SKM-1 treated with dmso at 0.1 percent for 144 hours (cell line): Measurements from ENCODE around the gene KRT1.

Experiments used
- DNase-seq: peaks from one replicate; lab custom pipeline; 2025; ENCODE audit not compliant: unreplicated experiment; lab: John Stamatoyannopoulos, UW

KRT1 gene

GRCh38 chr12:52662093-52662917 lies 17.9 kb downstream of the KRT1 start:
- no peak for DNase-seq

- no peak for DNase-seq
Measured at GRCh38 chr12:52661668-52662067, 18.5 kb downstream of the KRT1 start.

- no peak for DNase-seq
Measured at GRCh38 chr12:52660934-52661499, 19.2 kb downstream of the KRT1 start.

GRCh38 chr12:52659951-52660350 lies 20.3 kb downstream of the KRT1 start:
- no peak for DNase-seq

GRCh38 chr12:52659395-52659794 lies 20.8 kb downstream of the KRT1 start:
- DNase-seq: no peak

GRCh38 chr12:52658196-52658595 lies 22.0 kb downstream of the KRT1 start:
- DNase-seq: no peak

- no peak for DNase-seq
Measured at GRCh38 chr12:52657250-52657902, 22.8 kb downstream of the KRT1 start.

- DNase-seq: no peak
Measured at GRCh38 chr12:52656616-52657015, 23.6 kb downstream of the KRT1 start.

- no peak for DNase-seq
Measured at GRCh38 chr12:52655720-52656124, 24.5 kb downstream of the KRT1 start.

GRCh38 chr12:52655251-52655650 lies 25.0 kb downstream of the KRT1 start:
- DNase-seq: no peak

- DNase-seq: no peak
Measured at GRCh38 chr12:52651726-52652261, 28.4 kb downstream of the KRT1 start, which contains the start of gene KRT2. Gene KRT2 (minus strand): TSS chr12:52652211. CDS start chr12:52652142, 69 bp downstream.

- DNase-seq: no peak
Measured at GRCh38 chr12:52650520-52651081, 29.6 kb downstream of the KRT1 start.

GRCh38 chr12:52649066-52649465 lies 31.1 kb downstream of the KRT1 start:
- no peak for DNase-seq

- no peak for DNase-seq
Measured at GRCh38 chr12:52648012-52648550, 32.1 kb downstream of the KRT1 start.

GRCh38 chr12:52647601-52648000 lies 32.6 kb downstream of the KRT1 start:
- no peak for DNase-seq

GRCh38 chr12:52646613-52647012 lies 33.6 kb downstream of the KRT1 start:
- no peak for DNase-seq

GRCh38 chr12:52645982-52646381 lies 34.2 kb downstream of the KRT1 start:
- DNase-seq: no peak

GRCh38 chr12:52645120-52645761 lies 35.0 kb downstream of the KRT1 start:
- DNase-seq: no peak

- no peak for DNase-seq
Measured at GRCh38 chr12:52644078-52644415, 36.2 kb downstream of the KRT1 start.

- DNase-seq: no peak
Measured at GRCh38 chr12:52643233-52644077, 36.8 kb downstream of the KRT1 start.
